Left lobe of liver (tissue), 2 donors: Measurements from ENCODE around the gene GCLC. TPM values are rescaled to one million over a fixed set of nuclear protein-coding genes. Genes with fewer than 3 reads are reported as not detected.

Experiments used
- ATAC-seq: fragments of 200-7000 bp; cut with Tn5 transposase; one replicate; pipeline ENCODE4 v1.9.1; 2020; ENCODE audit warnings: mild to moderate bottlenecking, moderate library complexity
- DNase-seq: peaks from one replicate; pipeline ENCODE4 v3.0.0-alpha.2; 2020; ENCODE audit warnings: low spot score
- total RNA-seq: library from RNA; stranded (reverse); gene quantifications from one replicate; pipeline ENCODE4 v1.2.1, GENCODE V29; 2021
- donor health status: DM: no; HTN: no; CAD: no; lungs with moderate emphysema.
- donor health status: DM: no; HTN: yes; CAD: no.

The GCLC gene
- total RNA-seq, 1 donor from 2014 or later = 97.5 TPM

- DNase-seq (no peak), ATAC-seq (peak; percentile 21)
Measured at GRCh38 chr6:53527249-53527765, 17.6 kb downstream of the GCLC start.

GRCh38 chr6:53526000-53526399, 18.9 kb downstream of the GCLC start:
- peak; percentile 18 for ATAC-seq
- no peak for DNase-seq

- ATAC-seq (no peak), DNase-seq (no peak)
Measured at GRCh38 chr6:53524455-53524815, 20.5 kb downstream of the GCLC start.

GRCh38 chr6:53523511-53524454, 21.1 kb downstream of the GCLC start:
- ATAC-seq (no peak), DNase-seq (no peak)

GRCh38 chr6:53520320-53520928, 24.5 kb downstream of the GCLC start:
- DNase-seq = no peak

GRCh38 chr6:53518862-53519261, 26.0 kb downstream of the GCLC start:
- ATAC-seq (no peak), DNase-seq (no peak)

More at GRCh38 chr6:53520320-53520928, 24.5 kb downstream of the GCLC start:
- ATAC-seq = no peak

GRCh38 chr6:53517021-53517420, 27.9 kb downstream of the GCLC start:
- DNase-seq = no peak
- no peak for ATAC-seq

- peak; percentile 65 for DNase-seq
- ATAC-seq = peak; percentile 76
Measured at GRCh38 chr6:53514677-53515076, 30.2 kb downstream of the GCLC start.

GRCh38 chr6:53513519-53513966, 31.4 kb downstream of the GCLC start:
- DNase-seq (peak; percentile 70), ATAC-seq (peak; percentile 78)

GRCh38 chr6:53513056-53513455, 31.8 kb downstream of the GCLC start:
- ATAC-seq (peak; percentile 22), DNase-seq (no peak)

- ATAC-seq (peak; percentile 23), DNase-seq (no peak)
Measured at GRCh38 chr6:53512626-53513025, 32.3 kb downstream of the GCLC start.

GRCh38 chr6:53510746-53511145, 34.2 kb downstream of the GCLC start:
- ATAC-seq = no peak
- DNase-seq = no peak

GRCh38 chr6:53506872-53507271, 38.0 kb downstream of the GCLC start:
- ATAC-seq (no peak), DNase-seq (no peak)

- ATAC-seq (peak; percentile 75), DNase-seq (no peak)
Measured at GRCh38 chr6:53504512-53504911, 40.4 kb downstream of the GCLC start.

GRCh38 chr6:53503060-53503459, 41.8 kb downstream of the GCLC start:
- ATAC-seq (no peak), DNase-seq (no peak)

- no peak for ATAC-seq
Measured at GRCh38 chr6:53501432-53501831, 43.5 kb downstream of the GCLC start.

GRCh38 chr6:53500095-53500494, 44.8 kb downstream of the GCLC start:
- ATAC-seq = no peak
- DNase-seq = no peak

More at GRCh38 chr6:53501432-53501831, 43.5 kb downstream of the GCLC start:
- no peak for DNase-seq

- DNase-seq (no peak), ATAC-seq (no peak)
Measured at GRCh38 chr6:53499094-53499493, 45.8 kb downstream of the GCLC start.

- ATAC-seq (no peak), DNase-seq (no peak)
Measured at GRCh38 chr6:53498649-53499048, 46.3 kb downstream of the GCLC start.

GRCh38 chr6:53497905-53498304, 47.0 kb downstream of the GCLC start:
- no peak for ATAC-seq
- DNase-seq = no peak

GRCh38 chr6:53496797-53497375, 48.0 kb downstream of the GCLC start:
- no peak for ATAC-seq

More at GRCh38 chr6:53496797-53497375, 48.0 kb downstream of the GCLC start:
- no peak for DNase-seq
